WTC11 (cell line): ENCODE results near the gene THSD8. TPM values are rescaled to one million over a fixed set of nuclear protein-coding genes. Genes with fewer than 3 reads are reported as not detected.
A peak's percentile ranks its signal among the peaks of the same experiment; 100 is the strongest.

Experiments
- ARID4B ChIP-seq: sonication (generic); formaldehyde crosslinking; IDR thresholded peaks from 2 replicates; pipeline ENCODE4 v1.8.0; 2023; ENCODE audit warnings: missing genetic modification reagents, mild to moderate bottlenecking, borderline replicate concordance
- ATF1 ChIP-seq: sonication (generic); formaldehyde crosslinking; IDR thresholded peaks from 2 replicates; pipeline ENCODE4 v1.8.1; 2023; ENCODE audit warnings: mild to moderate bottlenecking, moderate library complexity, missing genetic modification reagents
- E2F1 ChIP-seq: sonication (generic); formaldehyde crosslinking; IDR thresholded peaks from 2 replicates; pipeline ENCODE4 v1.8.0; 2022; ENCODE audit warnings: mild to moderate bottlenecking, missing genetic modification reagents
- ELF4 ChIP-seq: sonication (generic); formaldehyde crosslinking; IDR thresholded peaks from 2 replicates; pipeline ENCODE4 v1.8.1; 2022; ENCODE audit warnings: low read depth, mild to moderate bottlenecking, moderate library complexity, missing genetic modification reagents
- FOXK1 ChIP-seq: sonication (generic); formaldehyde crosslinking; IDR thresholded peaks from 2 replicates; pipeline ENCODE4 v1.8.0; 2022; ENCODE audit warnings: mild to moderate bottlenecking, moderate library complexity, missing genetic modification reagents
- IRF2 ChIP-seq: sonication (generic); formaldehyde crosslinking; IDR thresholded peaks from 2 replicates; pipeline ENCODE4 v1.8.0; 2022; ENCODE audit warnings: low read depth, missing genetic modification reagents, borderline replicate concordance
- MLX ChIP-seq: sonication (generic); formaldehyde crosslinking; IDR thresholded peaks from 2 replicates; pipeline ENCODE4 v1.8.1; 2023; ENCODE audit warnings: mild to moderate bottlenecking, missing genetic modification reagents, moderate library complexity
- PRRX2 ChIP-seq: fragments of 250-450 bp; sonication (Bioruptor Pico); IDR thresholded peaks from 2 replicates; pipeline ENCODE4 v1.8.0; 2021; ENCODE audit warnings: mild to moderate bottlenecking
- SMAD4 ChIP-seq: sonication (generic); formaldehyde crosslinking; IDR thresholded peaks from 2 replicates; pipeline ENCODE4 v1.8.0; 2022; ENCODE audit warnings: mild to moderate bottlenecking, missing genetic modification reagents
- ZNF219 ChIP-seq: sonication (generic); formaldehyde crosslinking; IDR thresholded peaks from 2 replicates; pipeline ENCODE4 v1.8.0; 2023; ENCODE audit warnings: missing genetic modification reagents, mild to moderate bottlenecking, borderline replicate concordance
- ZNF281 ChIP-seq: sonication (generic); formaldehyde crosslinking; IDR thresholded peaks from 2 replicates; pipeline ENCODE4 v1.8.0; 2023; ENCODE audit warnings: mild to moderate bottlenecking, missing genetic modification reagents
- ZNF425 ChIP-seq: fragments of 250-450 bp; sonication (Bioruptor Pico); conservative IDR thresholded peaks from 2 replicates; pipeline ENCODE4 v1.9.0; 2021; ENCODE audit warnings: mild to moderate bottlenecking
- total RNA-seq: library from RNA; stranded (reverse); gene quantifications from 3 replicates; pipeline ENCODE4 v1.2.3, GENCODE V29; 2021
- TF ChIP-seq, protein P1 (sequence below): sonication (generic); formaldehyde crosslinking; IDR thresholded peaks from 2 replicates; pipeline ENCODE4 v1.8.1; 2023; ENCODE audit warnings: mild to moderate bottlenecking, moderate library complexity, missing genetic modification reagents
- TF ChIP-seq, protein P2 (sequence below): sonication (generic); formaldehyde crosslinking; IDR thresholded peaks from 2 replicates; pipeline ENCODE4 v1.8.0; 2023; ENCODE audit warnings: missing genetic modification reagents
- TF ChIP-seq, protein P3 (sequence below): fragments of 250-450 bp; sonication (Bioruptor Pico); IDR thresholded peaks from 2 replicates; pipeline ENCODE4 v2.1.2; 2022; ENCODE audit warnings: mild to moderate bottlenecking, moderate library complexity

Gene THSD8
- total RNA-seq, 1 experiment from 2014 or later: 30.1 TPM

GRCh38 chr19:12782424-12783290 lies 19.2 kb upstream of the THSD8 start (continued):
- TF ChIP-seq, protein P1, sequence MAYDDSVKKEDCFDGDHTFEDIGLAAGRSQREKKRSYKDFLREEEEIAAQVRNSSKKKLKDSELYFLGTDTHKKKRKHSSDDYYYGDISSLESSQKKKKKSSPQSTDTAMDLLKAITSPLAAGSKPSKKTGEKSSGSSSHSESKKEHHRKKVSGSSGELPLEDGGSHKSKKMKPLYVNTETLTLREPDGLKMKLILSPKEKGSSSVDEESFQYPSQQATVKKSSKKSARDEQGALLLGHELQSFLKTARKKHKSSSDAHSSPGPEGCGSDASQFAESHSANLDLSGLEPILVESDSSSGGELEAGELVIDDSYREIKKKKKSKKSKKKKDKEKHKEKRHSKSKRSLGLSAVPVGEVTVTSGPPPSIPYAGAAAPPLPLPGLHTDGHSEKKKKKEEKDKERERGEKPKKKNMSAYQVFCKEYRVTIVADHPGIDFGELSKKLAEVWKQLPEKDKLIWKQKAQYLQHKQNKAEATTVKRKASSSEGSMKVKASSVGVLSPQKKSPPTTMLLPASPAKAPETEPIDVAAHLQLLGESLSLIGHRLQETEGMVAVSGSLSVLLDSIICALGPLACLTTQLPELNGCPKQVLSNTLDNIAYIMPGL (CRISPR knock-in tag): 0 out of 2 replicates have a peak, but pooled peaks have one; percentile 13
- TF ChIP-seq SMAD4 (CRISPR knock-in tag) (no peak), ELF4 (CRISPR knock-in tag) (no peak), ARID4B (CRISPR knock-in tag) (no peak), ZNF281 (peak; percentile 34; the same call in 1 of the 2 replicates), PRRX2 (CRISPR knock-in tag) (no peak), ZNF219 (CRISPR knock-in tag) (peak; percentile 88), E2F1 (CRISPR knock-in tag) (no peak), MLX (CRISPR knock-in tag) (no peak), ZNF425 (CRISPR knock-in tag) (no peak), IRF2 (no peak), FOXK1 (peak; percentile 40; the same call in 1 of the 2 replicates), ATF1 (CRISPR knock-in tag) (no peak)
- TF ChIP-seq, protein P2, sequence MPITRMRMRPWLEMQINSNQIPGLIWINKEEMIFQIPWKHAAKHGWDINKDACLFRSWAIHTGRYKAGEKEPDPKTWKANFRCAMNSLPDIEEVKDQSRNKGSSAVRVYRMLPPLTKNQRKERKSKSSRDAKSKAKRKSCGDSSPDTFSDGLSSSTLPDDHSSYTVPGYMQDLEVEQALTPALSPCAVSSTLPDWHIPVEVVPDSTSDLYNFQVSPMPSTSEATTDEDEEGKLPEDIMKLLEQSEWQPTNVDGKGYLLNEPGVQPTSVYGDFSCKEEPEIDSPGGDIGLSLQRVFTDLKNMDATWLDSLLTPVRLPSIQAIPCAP: no peak; the same call in 1 of the 2 replicates
- TF ChIP-seq, protein P3, sequence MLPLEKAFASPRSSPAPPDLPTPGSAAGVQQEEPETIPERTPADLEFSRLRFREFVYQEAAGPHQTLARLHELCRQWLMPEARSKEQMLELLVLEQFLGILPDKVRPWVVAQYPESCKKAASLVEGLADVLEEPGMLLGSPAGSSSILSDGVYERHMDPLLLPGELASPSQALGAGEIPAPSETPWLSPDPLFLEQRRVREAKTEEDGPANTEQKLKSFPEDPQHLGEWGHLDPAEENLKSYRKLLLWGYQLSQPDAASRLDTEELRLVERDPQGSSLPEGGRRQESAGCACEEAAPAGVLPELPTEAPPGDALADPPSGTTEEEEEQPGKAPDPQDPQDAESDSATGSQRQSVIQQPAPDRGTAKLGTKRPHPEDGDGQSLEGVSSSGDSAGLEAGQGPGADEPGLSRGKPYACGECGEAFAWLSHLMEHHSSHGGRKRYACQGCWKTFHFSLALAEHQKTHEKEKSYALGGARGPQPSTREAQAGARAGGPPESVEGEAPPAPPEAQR: 0 out of 2 replicates have a peak, but pooled peaks have one; percentile 32
